Muscle of leg (tissue), 11 donors: Measurements from ENCODE around the gene BAIAP2L1. TPM values are rescaled to one million over a fixed set of nuclear protein-coding genes. Genes with fewer than 3 reads are reported as not detected.

ENCODE experiments used
- DNase-seq: peaks from one replicate; pipeline ENCODE4 v3.0.0; 2013
- H3K27ac ChIP-seq: one replicate; pipeline ENCODE4 v1.5.1; 2013; ENCODE audit warnings: mild to moderate bottlenecking, low read length, control low read depth
- H3K27me3 ChIP-seq: one replicate; pipeline ENCODE4 v1.6.1; 2013; ENCODE audit warnings: low read length; ENCODE audit not compliant: control insufficient read depth, insufficient read depth
- H3K36me3 ChIP-seq: one replicate; pipeline ENCODE4 v1.6.1; 2013; ENCODE audit warnings: low read length; ENCODE audit not compliant: control insufficient read depth, insufficient read depth
- H3K4me1 ChIP-seq: one replicate; pipeline ENCODE4 v1.6.1; 2013; ENCODE audit warnings: low read length; ENCODE audit not compliant: control insufficient read depth, insufficient read depth
- H3K4me3 ChIP-seq: one replicate; pipeline ENCODE4 v1.5.1; 2013; ENCODE audit warnings: low read length, control low read depth
- H3K9me3 ChIP-seq: replicated peaks from 2 replicates; pipeline ENCODE4 v1.6.1; 2013; ENCODE audit warnings: low read depth, low read length; ENCODE audit not compliant: control insufficient read depth
- WGBS: methylation state at CpG from one replicate; pipeline ENCODE4 v1.1.5; 2013; ENCODE audit warnings: missing lambda C conversion rate; ENCODE audit not compliant: insufficient coverage; 5-methylcytosine and 5-hydroxymethylcytosine counted together
- polyA plus RNA-seq, 8 donors: library from polyadenylated mRNA; unstranded; fragments of 120-200 nt; gene quantifications; one replicate each; pipeline versions ENCODE4 v1.2.1 to v1.2.3, GENCODE V29; 2013; ENCODE audit warnings: inconsistent platforms in 1 of 8, low replicate concordance in 1 of 8; ENCODE audit not compliant: insufficient read length in 8 of 8, insufficient read depth in 1 of 8
- total RNA-seq: library from RNA; stranded (reverse); fragments of 120-200 nt; gene quantifications from one replicate; pipeline ENCODE4 v1.2.4, GENCODE V29; 2013

BAIAP2L1 gene
- total and polyA plus RNA-seq, 9 donors: 2.9 to 12.2 (median 6.8) TPM

DNA sequence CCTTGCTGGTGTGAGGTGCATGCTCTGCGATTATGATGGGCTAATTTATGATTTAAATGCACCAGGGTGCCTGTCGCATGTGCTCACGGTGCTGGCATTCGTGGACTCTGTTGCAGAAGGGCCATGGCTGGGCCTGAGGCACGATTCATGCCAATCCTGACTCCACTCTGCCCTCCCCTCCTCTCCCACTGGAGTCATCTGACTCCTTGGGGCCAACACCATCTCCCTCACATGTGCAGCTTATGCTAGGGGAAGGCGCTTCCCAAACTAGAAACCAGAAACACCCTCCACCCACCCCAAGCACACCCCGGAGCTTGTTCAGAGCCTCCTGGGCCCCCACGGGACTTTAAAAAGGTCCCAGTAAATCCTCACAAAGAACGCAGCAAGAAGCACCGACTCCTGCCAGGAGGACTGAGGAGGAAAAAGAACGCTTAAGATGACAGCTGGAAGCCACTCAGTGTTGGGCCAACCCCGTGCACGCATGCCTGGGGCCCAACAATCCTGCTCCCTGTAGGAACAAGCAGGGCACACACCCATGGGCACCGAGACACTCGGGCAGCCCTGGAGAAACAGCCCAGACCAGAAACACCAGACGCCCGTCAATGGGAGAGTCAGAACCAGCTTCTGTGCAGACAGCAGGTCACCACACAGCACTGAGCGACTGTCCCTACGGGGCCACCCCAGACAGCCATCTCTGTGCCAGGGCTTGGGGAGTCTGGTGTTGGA lies 105.3 kb downstream of the BAIAP2L1 start:
- Histone ChIP-seq H3K9me3 (no peaks in the 10 kb centered on the region), H3K36me3 (peaks cover 32% of the 10 kb centered on the region), H3K4me1 (peaks cover 22% of the 10 kb centered on the region), H3K4me3 (no peak overlapping the region), H3K27me3 (no peaks in the 10 kb centered on the region), H3K27ac (peak overlapping the region; percentile 42)
- no peak for DNase-seq
- WGBS: 69% methylated on average over 15 of the region's 19 CpGs

GRCh38 chr7:98294798-98295382 lies 106.0 kb downstream of the BAIAP2L1 start:
- Histone ChIP-seq H3K4me3 (no peak overlapping the region), H3K4me1 (peaks cover 22% of the 10 kb centered on the region), H3K9me3 (no peaks in the 10 kb centered on the region), H3K36me3 (peaks cover 29% of the 10 kb centered on the region), H3K27me3 (no peaks in the 10 kb centered on the region), H3K27ac (peak overlapping the region; percentile 42)
- WGBS: 30% methylated on average over 13 of the region's 14 CpGs
- no peak for DNase-seq

- Histone ChIP-seq H3K4me3 (no peak overlapping the region), H3K9me3 (no peaks in the 10 kb centered on the region), H3K27ac (no peak overlapping the region), H3K27me3 (no peaks in the 10 kb centered on the region), H3K36me3 (peaks cover 29% of the 10 kb centered on the region), H3K4me1 (peaks cover 27% of the 10 kb centered on the region)
- 92% methylated on average over 12 of the region's 15 CpGs for WGBS
- DNase-seq: no peak
Measured at GRCh38 chr7:98294326-98294725, 106.6 kb downstream of the BAIAP2L1 start.

DNA sequence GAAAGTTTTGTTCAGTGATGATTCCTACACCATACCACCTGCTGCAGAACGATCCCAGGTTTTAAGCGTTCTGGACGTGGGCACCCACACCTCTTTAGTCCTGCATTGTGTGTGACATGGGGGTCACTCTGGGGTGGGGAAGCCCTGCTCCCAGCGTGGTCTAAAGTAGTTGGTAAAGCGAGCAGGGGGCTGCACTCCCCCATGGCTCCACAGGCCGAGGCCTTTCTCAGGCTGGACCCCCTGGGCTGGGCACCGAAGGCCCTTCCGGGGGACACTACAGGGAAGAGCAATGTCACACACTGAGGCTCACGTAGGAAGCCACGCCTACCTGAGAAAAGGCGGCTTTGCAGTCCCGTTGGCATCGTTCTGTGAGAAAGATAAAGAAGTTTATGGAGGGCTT lies 107.1 kb downstream of the BAIAP2L1 start:
- 88% methylated on average over 9 of the region's 13 CpGs for WGBS
- H3K36me3 ChIP-seq: peaks cover 29% of the 10 kb centered on the region
- H3K4me1 ChIP-seq: peaks cover 29% of the 10 kb centered on the region
- no peak for DNase-seq
- no peaks in the 10 kb centered on the region for H3K9me3 ChIP-seq
- no peak overlapping the region for H3K4me3 ChIP-seq
- H3K27me3 ChIP-seq: no peaks in the 10 kb centered on the region
- no peak overlapping the region for H3K27ac ChIP-seq

DNA sequence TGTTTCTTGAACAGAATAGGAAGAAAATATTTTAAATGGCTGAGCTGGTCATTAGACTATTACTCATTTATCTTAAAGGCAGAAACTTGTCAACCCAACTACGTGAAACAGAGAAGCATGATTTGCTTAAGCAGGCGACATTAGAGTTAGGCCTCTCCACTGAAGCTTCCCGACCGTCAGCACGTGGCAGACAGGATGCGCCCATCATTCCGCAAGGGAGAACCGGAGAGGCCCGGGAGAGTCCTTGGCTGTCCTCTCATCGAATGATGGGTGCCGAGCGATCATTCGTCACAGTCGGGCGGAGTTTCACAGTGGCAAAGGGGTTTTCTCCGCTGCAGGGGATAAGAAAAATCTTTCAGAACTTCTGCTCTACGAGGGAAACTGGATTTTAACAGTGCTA lies 107.6 kb downstream of the BAIAP2L1 start:
- H3K36me3 ChIP-seq: peaks cover 34% of the 10 kb centered on the region

GRCh38 chr7:98291717-98292116 lies 109.2 kb downstream of the BAIAP2L1 start:
- H3K9me3 ChIP-seq: no peaks in the 10 kb centered on the region
- H3K27ac ChIP-seq: no peak overlapping the region
- peaks cover 48% of the 10 kb centered on the region for H3K36me3 ChIP-seq
- peaks cover 38% of the 10 kb centered on the region for H3K4me1 ChIP-seq
- no peak for DNase-seq
- H3K27me3 ChIP-seq: no peaks in the 10 kb centered on the region
- no CpG with 5 or more reads among the region's 7 CpGs for WGBS
- H3K4me3 ChIP-seq: no peak overlapping the region

More for the DNA sequence above, 107.6 kb downstream of the BAIAP2L1 start:
- no peak overlapping the region for H3K27ac ChIP-seq
- no peaks in the 10 kb centered on the region for H3K27me3 ChIP-seq
- no peak overlapping the region for H3K4me3 ChIP-seq
- H3K9me3 ChIP-seq: no peaks in the 10 kb centered on the region
- H3K4me1 ChIP-seq: peaks cover 29% of the 10 kb centered on the region
- DNase-seq: no peak
- 87% methylated on average over 15 of the region's 17 CpGs for WGBS

- H3K27ac ChIP-seq: no peak overlapping the region
- DNase-seq: peak; percentile 21
- H3K4me1 ChIP-seq: peaks cover 44% of the 10 kb centered on the region
- H3K36me3 ChIP-seq: peaks cover 61% of the 10 kb centered on the region
- no peaks in the 10 kb centered on the region for H3K27me3 ChIP-seq
- no peaks in the 10 kb centered on the region for H3K9me3 ChIP-seq
- 72% methylated on average over 2 of the region's 4 CpGs for WGBS
- no peak overlapping the region for H3K4me3 ChIP-seq
Measured at GRCh38 chr7:98289333-98289875, 111.5 kb downstream of the BAIAP2L1 start.

DNA sequence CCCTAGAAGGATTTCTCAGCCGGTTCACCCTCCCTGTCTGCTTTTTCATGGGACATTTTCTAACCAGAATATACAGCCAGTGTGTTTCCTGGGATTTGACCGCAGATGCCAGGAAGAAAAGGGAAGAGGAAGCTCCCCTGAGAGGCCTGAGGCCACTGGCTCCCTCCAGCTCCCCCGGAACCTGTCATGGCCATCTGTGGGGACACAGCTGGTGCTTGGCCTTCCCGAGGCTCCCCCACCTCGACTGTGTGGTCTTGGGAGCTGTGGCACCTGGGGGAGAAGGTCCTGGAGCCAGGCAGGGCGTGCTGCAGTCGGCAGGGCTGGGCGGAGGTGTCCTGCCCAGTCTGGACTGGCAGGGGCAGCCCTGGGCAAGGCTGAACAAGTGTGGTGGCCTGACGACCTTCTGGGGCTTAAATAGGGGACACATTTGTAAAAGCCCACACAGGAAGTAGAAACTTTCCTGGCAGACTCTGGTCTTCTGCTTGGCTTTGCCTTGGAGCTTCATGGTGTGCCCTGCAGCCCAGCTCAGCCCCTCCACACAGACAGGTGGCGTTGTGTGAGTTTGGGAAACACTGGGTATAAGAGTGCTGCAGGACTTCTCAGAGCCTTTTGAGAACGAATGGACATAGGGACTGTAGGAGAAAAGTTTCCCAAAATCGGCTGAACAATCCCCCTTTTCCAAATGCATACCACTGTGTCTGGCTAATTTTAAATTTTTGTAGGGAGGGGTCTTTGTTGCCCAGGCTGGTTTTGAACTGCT lies 112.6 kb downstream of the BAIAP2L1 start:
- no peaks in the 10 kb centered on the region for H3K27me3 ChIP-seq
- DNase-seq: peak; percentile 18
- no peak overlapping the region for H3K27ac ChIP-seq
- H3K36me3 ChIP-seq: peaks cover 54% of the 10 kb centered on the region
- no peaks in the 10 kb centered on the region for H3K9me3 ChIP-seq
- 83% methylated on average over 5 of the region's 12 CpGs for WGBS
- no peak overlapping the region for H3K4me3 ChIP-seq
- peaks cover 56% of the 10 kb centered on the region for H3K4me1 ChIP-seq

GRCh38 chr7:98287486-98287959 lies 113.4 kb downstream of the BAIAP2L1 start:
- no peaks in the 10 kb centered on the region for H3K27me3 ChIP-seq
- peaks cover 50% of the 10 kb centered on the region for H3K36me3 ChIP-seq
- peaks cover 63% of the 10 kb centered on the region for H3K4me1 ChIP-seq
- no peak overlapping the region for H3K4me3 ChIP-seq
- H3K9me3 ChIP-seq: no peaks in the 10 kb centered on the region
- DNase-seq: peak; percentile 8
- no peak overlapping the region for H3K27ac ChIP-seq
- WGBS: 75% methylated on average over 13 of the region's 14 CpGs
